Measurements from ENCODE around the gene BAX. TPM values are rescaled to one million over a fixed set of nuclear protein-coding genes. Genes with fewer than 3 reads are reported as not detected.

Gene BAX
- total and polyA plus RNA-seq, 2 of the 13 experiments (the other 11 are each of a cell fraction or from before 2014, with no cell fraction given): 139 to 176 TPM

GRCh38 chr19:48962029-48962848 is 7.6 kb downstream of the BAX start (continued):
- TF ChIP-seq ZBTB14 (CRISPR knock-in tag; IDR thresholded peaks at IDR 0.05) (peak; percentile 23; the same call in 1 of the 2 replicates), BRF2 (CRISPR knock-in tag; IDR thresholded peaks at IDR 0.05) (no peak), CREB1 (IDR thresholded peaks at IDR 0.05) (no peak), CREB1 (CRISPR knock-in tag; IDR thresholded peaks at IDR 0.05) (no peak), HOXA9 (CRISPR knock-in tag; IDR thresholded peaks at IDR 0.05; ENCODE audit: borderline replicate concordance) (no peak), ZNF841 (CRISPR knock-in tag; IDR thresholded peaks at IDR 0.05; ENCODE audit: borderline replicate concordance) (no peak), ZNF253 (CRISPR knock-in tag; IDR thresholded peaks at IDR 0.05; ENCODE audit: borderline replicate concordance) (no peak), ZNF670 (CRISPR knock-in tag; IDR thresholded peaks at IDR 0.05; ENCODE audit: borderline replicate concordance) (0 out of 2 replicates have a peak, but pooled peaks have one; percentile 52), ZNF263 (CRISPR knock-in tag; IDR thresholded peaks at IDR 0.05) (peak; percentile 100), NONO (IDR thresholded peaks at IDR 0.05) (no peak), NONO (CRISPR knock-in tag; conservative IDR thresholded peaks at IDR 0.05) (peak; percentile 93), SOX13 (IDR thresholded peaks at IDR 0.05) (0 out of 2 replicates have a peak, but pooled peaks have one; percentile 9), SOX13 (CRISPR knock-in tag; conservative IDR thresholded peaks at IDR 0.05 in 1 of 2, IDR thresholded peaks at IDR 0.05 in 1 of 2) (peak in 1 of 2 experiments; percentile 41; a peak in 2 of 4 replicates), ZNF567 (CRISPR knock-in tag; IDR thresholded peaks at IDR 0.05; ENCODE audit: borderline replicate concordance) (no peak), ZNF549 (CRISPR knock-in tag; IDR thresholded peaks at IDR 0.05) (no peak), ZMYM3 (CRISPR knock-in tag; IDR thresholded peaks at IDR 0.05) (peak; percentile 78), NR3C1 (CRISPR knock-in tag; IDR thresholded peaks at IDR 0.05) (no peak), ZNF12 (CRISPR knock-in tag; IDR thresholded peaks at IDR 0.05) (no peak), SKI (IDR thresholded peaks at IDR 0.05; ENCODE audit: partially characterized antibody) (peak; percentile 33), ZNF607 (CRISPR knock-in tag; IDR thresholded peaks at IDR 0.05; ENCODE audit: borderline replicate concordance) (no peak; the same call in none of the 2 replicates), ZBTB25 (CRISPR knock-in tag; IDR thresholded peaks at IDR 0.05) (no peak), NFE2L2 (IDR thresholded peaks at IDR 0.05; ENCODE audit: low read length) (no peak), NR2F2 (IDR thresholded peaks at IDR 0.05; ENCODE audit: borderline replicate concordance, low read depth) (peak; percentile 50; the same call in 1 of the 2 replicates), ZNF18 (CRISPR knock-in tag; IDR thresholded peaks at IDR 0.05; ENCODE audit: insufficient replicate concordance) (no peak), ZNF430 (CRISPR knock-in tag; IDR thresholded peaks at IDR 0.05) (peak; percentile 73), NCOA1 (CRISPR knock-in tag; IDR thresholded peaks at IDR 0.05) (peak; percentile 87; the same call in 1 of the 2 replicates)
